GM06990 (cell line): ENCODE results near the gene WDFY3.

Source experiments
- DNase-seq: peaks from one replicate; pipeline ENCODE4 v3.0.0-alpha.2; 2011; ENCODE audit not compliant: insufficient read length; ENCODE audit errors: extremely low read depth
- H3K27me3 ChIP-seq: replicated peaks from 2 replicates; pipeline ENCODE4 v1.6.0; 2011; ENCODE audit warnings: low read length; ENCODE audit not compliant: control insufficient read depth, insufficient read depth
- H3K36me3 ChIP-seq: 2 replicates; pipeline ENCODE4 v1.5.1; 2011; ENCODE audit warnings: low read length; ENCODE audit not compliant: control insufficient read depth, insufficient read depth
- H3K4me3 ChIP-seq: replicated peaks from 2 replicates; pipeline ENCODE4 v1.5.1; 2011; ENCODE audit warnings: low read depth, mild to moderate bottlenecking, control low read depth, low read length
- CTCF ChIP-seq: IDR thresholded peaks from 2 replicates; pipeline ENCODE4 v1.5.1; 2011; ENCODE audit warnings: low read length, control low read depth, mild to moderate bottlenecking, inconsistent platforms; ENCODE audit not compliant: insufficient read depth, poor library complexity, severe bottlenecking

The WDFY3 gene

GRCh38 chr4:84631573-84631972 is 334.9 kb downstream of the WDFY3 start:
- DNase-seq: no peak
- no peak for TF ChIP-seq CTCF
- no peaks in the 10 kb centered on the region for H3K27me3 ChIP-seq

GRCh38 chr4:84626673-84627072 is 339.8 kb downstream of the WDFY3 start:
- DNase-seq: no peak
- no peaks in the 10 kb centered on the region for H3K36me3 ChIP-seq
- H3K4me3 ChIP-seq: no peak overlapping the region
- no peaks in the 10 kb centered on the region for H3K27me3 ChIP-seq
- no peak for TF ChIP-seq CTCF

More at GRCh38 chr4:84631573-84631972, 334.9 kb downstream of the WDFY3 start:
- Histone ChIP-seq H3K36me3 (no peaks in the 10 kb centered on the region), H3K4me3 (no peak overlapping the region)

- no peaks in the 10 kb centered on the region for H3K36me3 ChIP-seq
- H3K4me3 ChIP-seq: no peak overlapping the region
- no peaks in the 10 kb centered on the region for H3K27me3 ChIP-seq
- DNase-seq: no peak
- TF ChIP-seq CTCF: no peak
Measured at GRCh38 chr4:84623661-84624060, 342.8 kb downstream of the WDFY3 start.

- DNase-seq: no peak
- no peak for TF ChIP-seq CTCF
Measured at GRCh38 chr4:84622959-84623358, 343.5 kb downstream of the WDFY3 start.

More at GRCh38 chr4:84622959-84623358, 343.5 kb downstream of the WDFY3 start:
- Histone ChIP-seq H3K36me3 (no peaks in the 10 kb centered on the region), H3K27me3 (no peaks in the 10 kb centered on the region; the same call in 1 of the 2 replicates), H3K4me3 (no peak overlapping the region)
